Measurements from ENCODE around the gene OTUD4.

GRCh38 chr4:145177906-145178538 is 2.4 kb downstream of the OTUD4 start:
- TF ChIP-seq, protein P1, sequence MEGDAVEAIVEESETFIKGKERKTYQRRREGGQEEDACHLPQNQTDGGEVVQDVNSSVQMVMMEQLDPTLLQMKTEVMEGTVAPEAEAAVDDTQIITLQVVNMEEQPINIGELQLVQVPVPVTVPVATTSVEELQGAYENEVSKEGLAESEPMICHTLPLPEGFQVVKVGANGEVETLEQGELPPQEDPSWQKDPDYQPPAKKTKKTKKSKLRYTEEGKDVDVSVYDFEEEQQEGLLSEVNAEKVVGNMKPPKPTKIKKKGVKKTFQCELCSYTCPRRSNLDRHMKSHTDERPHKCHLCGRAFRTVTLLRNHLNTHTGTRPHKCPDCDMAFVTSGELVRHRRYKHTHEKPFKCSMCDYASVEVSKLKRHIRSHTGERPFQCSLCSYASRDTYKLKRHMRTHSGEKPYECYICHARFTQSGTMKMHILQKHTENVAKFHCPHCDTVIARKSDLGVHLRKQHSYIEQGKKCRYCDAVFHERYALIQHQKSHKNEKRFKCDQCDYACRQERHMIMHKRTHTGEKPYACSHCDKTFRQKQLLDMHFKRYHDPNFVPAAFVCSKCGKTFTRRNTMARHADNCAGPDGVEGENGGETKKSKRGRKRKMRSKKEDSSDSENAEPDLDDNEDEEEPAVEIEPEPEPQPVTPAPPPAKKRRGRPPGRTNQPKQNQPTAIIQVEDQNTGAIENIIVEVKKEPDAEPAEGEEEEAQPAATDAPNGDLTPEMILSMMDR (conservative IDR thresholded peaks at IDR 0.05; ENCODE audit: low read depth, low read length), result no peak
- no peak for TF ChIP-seq EZH2 (IDR thresholded peaks at IDR 0.05; ENCODE audit: borderline replicate concordance, low read depth, low read length, poor library complexity, severe bottlenecking)
